ENCODE measurements around the gene TMEFF1.

The TMEFF1 gene

GRCh38 chr9:100578610-100579009, 105.7 kb downstream of the TMEFF1 start:
- DNase-seq, result no peak

- no peak for DNase-seq
These were observed 106.7 kb downstream of the TMEFF1 start for GRCh38 chr9:100579665-100580064.

GRCh38 chr9:100580257-100580656, 107.3 kb downstream of the TMEFF1 start:
- DNase-seq, result no peak

- DNase-seq, result no peak
These were observed 108.1 kb downstream of the TMEFF1 start for GRCh38 chr9:100581081-100581480.

- peak in 2 of 3 experiments; percentile 27 to 68 for DNase-seq
These were observed 108.7 kb downstream of the TMEFF1 start for GRCh38 chr9:100581661-100582060.

GRCh38 chr9:100583014-100583802, 110.3 kb downstream of the TMEFF1 start:
- DNase-seq, result no peak

GRCh38 chr9:100584951-100585350, 112.0 kb downstream of the TMEFF1 start:
- no peak for DNase-seq

GRCh38 chr9:100586093-100586492, 113.1 kb downstream of the TMEFF1 start:
- DNase-seq, result no peak

- DNase-seq, result no peak
These were observed 114.4 kb downstream of the TMEFF1 start for GRCh38 chr9:100587375-100587774.

GRCh38 chr9:100589582-100589981, 116.6 kb downstream of the TMEFF1 start:
- DNase-seq, result no peak

- DNase-seq, result no peak
These were observed 117.5 kb downstream of the TMEFF1 start for GRCh38 chr9:100590481-100590880.

GRCh38 chr9:100591139-100591538, 118.2 kb downstream of the TMEFF1 start:
- DNase-seq, result no peak

- DNase-seq, result no peak
These were observed 118.9 kb downstream of the TMEFF1 start for GRCh38 chr9:100591639-100592412.

GRCh38 chr9:100595391-100596199, 122.6 kb downstream of the TMEFF1 start:
- peak; percentile 53 to 86 (median 54) for DNase-seq

GRCh38 chr9:100597236-100597635, 124.3 kb downstream of the TMEFF1 start:
- no peak for DNase-seq

GRCh38 chr9:100598641-100599145, 125.7 kb downstream of the TMEFF1 start:
- DNase-seq, result peak; percentile 84 to 97 (median 94)

GRCh38 chr9:100600521-100601079, 127.7 kb downstream of the TMEFF1 start:
- DNase-seq, result peak in 1 of 3 experiments; percentile 79

GRCh38 chr9:100601216-100601615, 128.3 kb downstream of the TMEFF1 start:
- peak; percentile 67 to 87 (median 77) for DNase-seq

- DNase-seq, result peak; percentile 70 to 89 (median 70)
These were observed 129.4 kb downstream of the TMEFF1 start for GRCh38 chr9:100602342-100602801.

GRCh38 chr9:100605405-100605804, 132.5 kb downstream of the TMEFF1 start:
- no peak for DNase-seq

GRCh38 chr9:100619194-100619593, 146.2 kb downstream of the TMEFF1 start:
- no peak for DNase-seq

- no peak for DNase-seq
These were observed 146.7 kb downstream of the TMEFF1 start for GRCh38 chr9:100619665-100620064.

Measured in NCI-H1417 (cell line).